SK-N-SH treated with all-trans-retinoic acid at 6 μM for 48 hours (cell line): ENCODE data around the gene CDC45.

Source experiments
- ATAC-seq: fragments of 200-7000 bp; cut with Tn5 transposase; 3 replicates; pipeline ENCODE4 v1.9.1; 2020; ENCODE audit warnings: mild to moderate bottlenecking, moderate library complexity
- ARNTL ChIP-seq: fragments of 450-650 bp; formaldehyde crosslinking; IDR thresholded peaks from 2 replicates; pipeline ENCODE4 v1.5.0; 2020; ENCODE audit warnings: low read depth, mild to moderate bottlenecking, moderate library complexity, borderline replicate concordance
- BACH2 ChIP-seq: fragments of 250-450 bp; sonication (Bioruptor Pico); IDR thresholded peaks from 2 replicates; pipeline ENCODE4 v1.9.0; 2021; ENCODE audit warnings: mild to moderate bottlenecking, borderline replicate concordance
- CSDC2 ChIP-seq: fragments of 250-450 bp; sonication (Bioruptor Pico); IDR thresholded peaks from 2 replicates; pipeline ENCODE4 v1.5.0; 2020; ENCODE audit warnings: mild to moderate bottlenecking, moderate library complexity
- CSRNP3 ChIP-seq: fragments of 250-450 bp; sonication (Bioruptor Pico); IDR thresholded peaks from 2 replicates; pipeline ENCODE4 v1.5.1; 2021; ENCODE audit warnings: mild to moderate bottlenecking, moderate library complexity
- ESRRG ChIP-seq: fragments of 250-450 bp; sonication (Bioruptor Pico); IDR thresholded peaks from 2 replicates; pipeline ENCODE4 v1.6.1; 2021; ENCODE audit warnings: mild to moderate bottlenecking
- GLIS3 ChIP-seq: fragments of 250-450 bp; sonication (Bioruptor Pico); IDR thresholded peaks from 2 replicates; pipeline ENCODE4 v1.5.0; 2020; ENCODE audit warnings: mild to moderate bottlenecking, moderate library complexity
- ISL1 ChIP-seq: fragments of 250-450 bp; sonication (Bioruptor Pico); IDR thresholded peaks from 2 replicates; pipeline ENCODE4 v2.1.2; 2022; ENCODE audit warnings: mild to moderate bottlenecking, moderate library complexity
- OSR1 ChIP-seq: fragments of 250-450 bp; sonication (Bioruptor Pico); IDR thresholded peaks from 2 replicates; pipeline ENCODE4 v1.8.0; 2022; ENCODE audit warnings: moderate library complexity, mild to moderate bottlenecking, inconsistent platforms
- POU6F1 ChIP-seq: fragments of 250-450 bp; sonication (Bioruptor Pico); IDR thresholded peaks from 2 replicates; pipeline ENCODE4 v1.8.0; 2021; ENCODE audit warnings: low read depth, mild to moderate bottlenecking, moderate library complexity, borderline replicate concordance
- PPARA ChIP-seq: fragments of 250-450 bp; sonication (Bioruptor Pico); IDR thresholded peaks from 2 replicates; pipeline ENCODE4 v1.5.0; 2020; ENCODE audit warnings: mild to moderate bottlenecking, borderline replicate concordance
- RARB ChIP-seq: fragments of 250-450 bp; sonication (Bioruptor Pico); IDR thresholded peaks from 2 replicates; pipeline ENCODE4 v1.8.0; 2021; ENCODE audit warnings: mild to moderate bottlenecking, moderate library complexity
- SNAI2 ChIP-seq: fragments of 250-450 bp; sonication (Bioruptor Pico); IDR thresholded peaks from 2 replicates; pipeline ENCODE4 v1.5.0; 2020; ENCODE audit warnings: mild to moderate bottlenecking, moderate library complexity
- TCF4 ChIP-seq: fragments of 250-450 bp; sonication (Bioruptor Pico); IDR thresholded peaks from 2 replicates; pipeline ENCODE4 v1.8.0; 2021; ENCODE audit warnings: mild to moderate bottlenecking, moderate library complexity, borderline replicate concordance
- TOX ChIP-seq: fragments of 250-450 bp; sonication (Bioruptor Pico); IDR thresholded peaks from 2 replicates; pipeline ENCODE4 v1.8.0; 2021; ENCODE audit warnings: mild to moderate bottlenecking, moderate library complexity, borderline replicate concordance
- ZC3H10 ChIP-seq: fragments of 250-450 bp; sonication (Bioruptor Pico); IDR thresholded peaks from 2 replicates; pipeline ENCODE4 v1.5.1; 2021; ENCODE audit warnings: mild to moderate bottlenecking, moderate library complexity
- ZFP30 ChIP-seq: fragments of 450-650 bp; formaldehyde crosslinking; IDR thresholded peaks from 2 replicates; pipeline ENCODE4 v1.5.0; 2022; ENCODE audit warnings: mild to moderate bottlenecking, moderate library complexity
- ZNF70 ChIP-seq: fragments of 450-650 bp; formaldehyde crosslinking; IDR thresholded peaks from 2 replicates; pipeline ENCODE4 v1.5.0; 2020; ENCODE audit warnings: mild to moderate bottlenecking, moderate library complexity
- TF ChIP-seq, protein P1 (sequence below): fragments of 250-450 bp; sonication (Bioruptor Pico); IDR thresholded peaks from 2 replicates; pipeline ENCODE4 v1.5.0; 2020; ENCODE audit warnings: mild to moderate bottlenecking, moderate library complexity
- TF ChIP-seq, protein P2 (sequence below): fragments of 250-450 bp; sonication (Bioruptor Pico); IDR thresholded peaks from 2 replicates; pipeline ENCODE4 v1.5.1; 2020; ENCODE audit warnings: low read depth, mild to moderate bottlenecking, moderate library complexity

CDC45 gene

DNA sequence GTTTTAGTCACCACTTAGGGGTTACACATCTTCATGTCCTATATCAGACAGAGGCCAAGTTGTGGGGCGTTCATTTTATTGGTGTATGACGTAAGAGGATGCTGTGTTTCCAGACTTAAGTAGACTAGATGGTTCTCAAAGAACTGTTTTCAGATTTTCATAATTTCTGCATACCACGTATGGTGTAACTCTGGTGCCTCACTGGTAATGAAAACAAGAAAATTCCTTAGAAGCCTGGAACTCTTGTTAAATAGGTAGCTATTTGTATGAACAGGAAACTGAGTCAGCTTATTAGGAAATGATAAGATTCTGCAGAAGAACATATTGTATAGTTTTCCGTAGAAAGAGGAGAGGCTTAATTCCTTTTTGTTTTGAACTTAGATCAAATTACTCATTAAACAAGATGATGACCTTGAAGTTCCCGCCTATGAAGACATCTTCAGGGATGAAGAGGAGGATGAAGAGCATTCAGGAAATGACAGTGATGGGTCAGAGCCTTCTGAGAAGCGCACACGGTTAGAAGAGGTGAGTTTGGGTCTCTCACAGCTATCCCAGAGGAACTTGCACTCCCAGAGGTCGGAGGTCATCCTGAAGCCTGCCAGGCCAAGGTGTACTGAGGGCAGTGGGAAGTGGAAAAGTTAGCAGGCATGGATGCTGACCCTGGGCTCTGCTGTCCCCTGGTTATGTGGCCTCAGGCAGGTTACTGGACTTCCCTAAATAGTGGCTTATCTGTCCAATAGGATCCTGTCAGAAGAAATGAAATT, 3.9 kb downstream of the CDC45 start:
- ATAC-seq = no peak
- TF ChIP-seq GLIS3 (CRISPR knock-in tag) = no peak
- TF ChIP-seq CSRNP3 (CRISPR knock-in tag) = no peak
- TF ChIP-seq ZC3H10 = no peak
- no peak for TF ChIP-seq ISL1 (CRISPR knock-in tag)
- no peak for TF ChIP-seq ESRRG (CRISPR knock-in tag)
- no peak for TF ChIP-seq POU6F1
- TF ChIP-seq TOX (CRISPR knock-in tag) = no peak
- TF ChIP-seq, protein P1, sequence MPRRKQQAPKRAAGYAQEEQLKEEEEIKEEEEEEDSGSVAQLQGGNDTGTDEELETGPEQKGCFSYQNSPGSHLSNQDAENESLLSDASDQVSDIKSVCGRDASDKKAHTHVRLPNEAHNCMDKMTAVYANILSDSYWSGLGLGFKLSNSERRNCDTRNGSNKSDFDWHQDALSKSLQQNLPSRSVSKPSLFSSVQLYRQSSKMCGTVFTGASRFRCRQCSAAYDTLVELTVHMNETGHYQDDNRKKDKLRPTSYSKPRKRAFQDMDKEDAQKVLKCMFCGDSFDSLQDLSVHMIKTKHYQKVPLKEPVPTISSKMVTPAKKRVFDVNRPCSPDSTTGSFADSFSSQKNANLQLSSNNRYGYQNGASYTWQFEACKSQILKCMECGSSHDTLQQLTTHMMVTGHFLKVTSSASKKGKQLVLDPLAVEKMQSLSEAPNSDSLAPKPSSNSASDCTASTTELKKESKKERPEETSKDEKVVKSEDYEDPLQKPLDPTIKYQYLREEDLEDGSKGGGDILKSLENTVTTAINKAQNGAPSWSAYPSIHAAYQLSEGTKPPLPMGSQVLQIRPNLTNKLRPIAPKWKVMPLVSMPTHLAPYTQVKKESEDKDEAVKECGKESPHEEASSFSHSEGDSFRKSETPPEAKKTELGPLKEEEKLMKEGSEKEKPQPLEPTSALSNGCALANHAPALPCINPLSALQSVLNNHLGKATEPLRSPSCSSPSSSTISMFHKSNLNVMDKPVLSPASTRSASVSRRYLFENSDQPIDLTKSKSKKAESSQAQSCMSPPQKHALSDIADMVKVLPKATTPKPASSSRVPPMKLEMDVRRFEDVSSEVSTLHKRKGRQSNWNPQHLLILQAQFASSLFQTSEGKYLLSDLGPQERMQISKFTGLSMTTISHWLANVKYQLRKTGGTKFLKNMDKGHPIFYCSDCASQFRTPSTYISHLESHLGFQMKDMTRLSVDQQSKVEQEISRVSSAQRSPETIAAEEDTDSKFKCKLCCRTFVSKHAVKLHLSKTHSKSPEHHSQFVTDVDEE (CRISPR knock-in tag) = no peak
- TF ChIP-seq, protein P2, sequence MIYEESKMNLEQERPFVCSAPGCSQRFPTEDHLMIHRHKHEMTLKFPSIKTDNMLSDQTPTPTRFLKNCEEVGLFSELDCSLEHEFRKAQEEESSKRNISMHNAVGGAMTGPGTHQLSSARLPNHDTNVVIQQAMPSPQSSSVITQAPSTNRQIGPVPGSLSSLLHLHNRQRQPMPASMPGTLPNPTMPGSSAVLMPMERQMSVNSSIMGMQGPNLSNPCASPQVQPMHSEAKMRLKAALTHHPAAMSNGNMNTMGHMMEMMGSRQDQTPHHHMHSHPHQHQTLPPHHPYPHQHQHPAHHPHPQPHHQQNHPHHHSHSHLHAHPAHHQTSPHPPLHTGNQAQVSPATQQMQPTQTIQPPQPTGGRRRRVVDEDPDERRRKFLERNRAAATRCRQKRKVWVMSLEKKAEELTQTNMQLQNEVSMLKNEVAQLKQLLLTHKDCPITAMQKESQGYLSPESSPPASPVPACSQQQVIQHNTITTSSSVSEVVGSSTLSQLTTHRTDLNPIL (CRISPR knock-in tag) = no peak
- TF ChIP-seq TCF4 (CRISPR knock-in tag) = no peak
- no peak for TF ChIP-seq ZNF70 (CRISPR knock-in tag)

DNA sequence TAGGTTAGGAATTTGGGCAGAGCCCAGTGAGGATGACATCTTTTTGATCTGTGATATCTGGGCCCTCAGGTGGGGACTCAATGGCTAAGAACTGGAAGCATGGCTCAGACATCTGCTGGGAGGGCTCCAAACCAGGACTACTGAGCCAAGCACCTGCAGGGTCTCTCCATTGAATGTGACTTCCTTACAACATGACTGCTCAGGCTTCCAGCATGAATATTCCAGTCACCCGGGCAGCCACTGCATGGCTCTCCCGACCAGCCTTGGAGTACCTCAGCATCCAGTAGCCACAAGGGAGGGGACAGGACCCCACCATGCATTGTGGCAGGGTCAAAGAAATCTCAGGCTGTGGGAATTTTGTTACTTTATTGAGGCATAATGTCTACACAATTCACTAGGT, 8.6 kb downstream of the CDC45 start:
- no peak for ATAC-seq
- TF ChIP-seq, protein P1 (CRISPR knock-in tag) = no peak
- TF ChIP-seq, protein P2 (CRISPR knock-in tag) = no peak
- TF ChIP-seq SNAI2 (CRISPR knock-in tag) (no peak), TCF4 (CRISPR knock-in tag) (no peak), CSDC2 (CRISPR knock-in tag) (no peak), ESRRG (CRISPR knock-in tag) (no peak), ZNF70 (CRISPR knock-in tag) (no peak), ISL1 (CRISPR knock-in tag) (no peak), OSR1 (CRISPR knock-in tag) (no peak), RARB (CRISPR knock-in tag) (no peak), BACH2 (CRISPR knock-in tag) (no peak), CSRNP3 (CRISPR knock-in tag) (no peak), ZFP30 (CRISPR knock-in tag) (no peak), ZC3H10 (no peak), PPARA (no peak), ARNTL (CRISPR knock-in tag) (no peak), GLIS3 (CRISPR knock-in tag) (no peak)
